Mesenchymal stem cell (in vitro differentiated cells and primary cell): ENCODE results near the gene STARD3.
A peak's percentile ranks its signal among the peaks of the same experiment; 100 is the strongest.

Experiments used
- DNase-seq: peaks from one replicate; pipeline ENCODE4 v3.0.0-alpha.2; 2013
- H2AFZ ChIP-seq: one replicate; pipeline ENCODE4 v1.6.1; 2013; ENCODE audit warnings: low read depth, mild to moderate bottlenecking, control low read depth, inconsistent platforms, low read length, moderate library complexity
- H2AK5ac ChIP-seq: 2 replicates; pipeline ENCODE4 v1.6.1; 2013; ENCODE audit warnings: low read length, moderate library complexity, mild to moderate bottlenecking, inconsistent platforms; ENCODE audit not compliant: severe bottlenecking
- H2BK120ac ChIP-seq: one replicate; pipeline ENCODE4 v1.6.1; 2013; ENCODE audit warnings: low read depth, mild to moderate bottlenecking, inconsistent platforms, low read length, moderate library complexity
- H2BK12ac ChIP-seq, 2 experiments: one replicate each; pipeline ENCODE4 v1.6.1; 2013; ENCODE audit warnings: inconsistent platforms in 2 of 2, low read length in 2 of 2, mild to moderate bottlenecking in 2 of 2, moderate library complexity in 2 of 2, control low read depth in 1 of 2
- H2BK15ac ChIP-seq: one replicate; pipeline ENCODE4 v1.6.1; 2013; ENCODE audit warnings: mild to moderate bottlenecking, low read depth, inconsistent platforms; ENCODE audit not compliant: poor library complexity, severe bottlenecking
- H2BK5ac ChIP-seq: 2 replicates; pipeline ENCODE4 v1.6.1; 2013; ENCODE audit warnings: low read depth, mild to moderate bottlenecking, low read length, control low read depth, inconsistent platforms; ENCODE audit not compliant: poor library complexity, severe bottlenecking
- H3K14ac ChIP-seq, 2 experiments: one replicate each; pipeline ENCODE4 v1.6.1; 2013; ENCODE audit warnings: inconsistent platforms in 2 of 2, low read length in 2 of 2, control low read depth in 1 of 2, mild to moderate bottlenecking in 1 of 2, moderate library complexity in 1 of 2
- H3K18ac ChIP-seq, 2 experiments: one replicate each; pipeline ENCODE4 v1.6.1; 2013; ENCODE audit warnings: inconsistent platforms in 2 of 2, low read length in 2 of 2, control low read depth in 1 of 2, low read depth in 1 of 2, mild to moderate bottlenecking in 1 of 2
- H3K23ac ChIP-seq, 2 experiments: one replicate each; pipeline ENCODE4 v1.6.1; 2013; ENCODE audit warnings: inconsistent platforms in 2 of 2, low read length in 2 of 2, mild to moderate bottlenecking in 2 of 2, moderate library complexity in 2 of 2, control low read depth in 1 of 2
- H3K27ac ChIP-seq: 2 replicates; pipeline ENCODE4 v1.5.1; 2013; ENCODE audit warnings: mild to moderate bottlenecking, moderate library complexity, low read length, control low read depth, inconsistent platforms; ENCODE audit not compliant: poor library complexity, severe bottlenecking
- H3K27me3 ChIP-seq, 2 experiments: 2 replicates each; pipeline versions ENCODE4 v1.6.1 to v1.7.0; 2013; ENCODE audit warnings: low read length in 2 of 2, mild to moderate bottlenecking in 2 of 2, moderate library complexity in 2 of 2, control low read depth in 1 of 2, inconsistent platforms in 1 of 2; ENCODE audit not compliant: control insufficient read depth in 1 of 2, insufficient read depth in 1 of 2
- H3K36me3 ChIP-seq, 2 experiments: 2 replicates each; pipeline versions ENCODE4 v1.6.1 to v1.7.0; 2013; ENCODE audit warnings: low read length in 2 of 2, control low read depth in 1 of 2, inconsistent platforms in 1 of 2, low read depth in 1 of 2, mild to moderate bottlenecking in 1 of 2; ENCODE audit not compliant: insufficient read depth in 2 of 2, control insufficient read depth in 1 of 2
- H3K4ac ChIP-seq, 2 experiments: one replicate each; pipeline ENCODE4 v1.6.1; 2013; ENCODE audit warnings: inconsistent platforms in 2 of 2, low read length in 2 of 2, mild to moderate bottlenecking in 2 of 2, moderate library complexity in 2 of 2, control low read depth in 1 of 2, low read depth in 1 of 2
- H3K4me1 ChIP-seq: 2 replicates; pipeline ENCODE4 v1.6.1; 2013; ENCODE audit warnings: low read depth, low read length, control low read depth; ENCODE audit not compliant: control insufficient read depth, insufficient read depth
- H3K4me2 ChIP-seq: 2 replicates; pipeline ENCODE4 v1.6.1; 2013; ENCODE audit warnings: low read length, mild to moderate bottlenecking, inconsistent platforms; ENCODE audit not compliant: poor library complexity, severe bottlenecking
- H3K4me3 ChIP-seq, 2 experiments: 2 replicates each; pipeline versions ENCODE4 v1.5.1 to v1.7.0; 2013; ENCODE audit warnings: low read length in 2 of 2, mild to moderate bottlenecking in 2 of 2, control low read depth in 1 of 2, low read depth in 1 of 2; ENCODE audit not compliant: insufficient read depth in 1 of 2
- H3K79me1 ChIP-seq: replicated peaks from 2 replicates; pipeline ENCODE4 v1.6.1; 2013; ENCODE audit warnings: mild to moderate bottlenecking, control low read depth, low read length, inconsistent platforms; ENCODE audit not compliant: poor library complexity, severe bottlenecking
- H3K9ac ChIP-seq: 2 replicates; pipeline ENCODE4 v1.7.0; 2013; ENCODE audit warnings: mild to moderate bottlenecking, low read length, moderate library complexity
- H3K9me3 ChIP-seq: 2 replicates; pipeline ENCODE4 v1.7.0; 2013; ENCODE audit warnings: mild to moderate bottlenecking, low read length; ENCODE audit not compliant: control insufficient read depth
- H4K8ac ChIP-seq: one replicate; pipeline ENCODE4 v1.6.1; 2013; ENCODE audit warnings: inconsistent platforms, mild to moderate bottlenecking, low read length, moderate library complexity
- H4K91ac ChIP-seq: one replicate; pipeline ENCODE4 v1.6.1; 2013; ENCODE audit warnings: mild to moderate bottlenecking, low read length, inconsistent platforms
- WGBS: methylation state at CpG from one replicate; pipeline ENCODE4 v1.1.7; 2013; ENCODE audit warnings: mixed read lengths; 5-methylcytosine and 5-hydroxymethylcytosine counted together

Gene STARD3

GRCh38 chr17:39639566-39640458 lies 2.9 kb downstream of the STARD3 start:
- Histone ChIP-seq H4K8ac (no peak overlapping the region), H3K23ac (no peak overlapping the region), H3K14ac (no peak overlapping the region), H3K4me3 (no peak overlapping the region), H2AK5ac (peak overlapping the region; percentile 30), H2BK5ac (no peak overlapping the region), H2BK120ac (no peak overlapping the region), H3K9ac (no peak overlapping the region), H3K27me3 (no peaks in the 10 kb centered on the region), H4K91ac (no peak overlapping the region), H2AFZ (no peak overlapping the region), H2BK12ac (no peak overlapping the region), H3K4ac (no peak overlapping the region), H3K36me3 (peaks cover 0 to 7% of the 10 kb centered on the region in 2 experiments), H3K18ac (no peak overlapping the region), H3K4me2 (no peak overlapping the region), H2BK15ac (no peak overlapping the region), H3K79me1 (peaks cover 32% of the 10 kb centered on the region), H3K9me3 (no peaks in the 10 kb centered on the region), H3K27ac (no peak overlapping the region), H3K4me1 (peaks cover 54% of the 10 kb centered on the region)
- DNase-seq = peak; percentile 48
- 87% methylated on average over 11 of the region's 11 CpGs for WGBS

GRCh38 chr17:39640591-39641031 lies 3.7 kb downstream of the STARD3 start:
- Histone ChIP-seq H2BK12ac (no peak overlapping the region), H4K8ac (no peak overlapping the region), H3K4me2 (no peak overlapping the region), H3K23ac (no peak overlapping the region), H3K36me3 (peaks cover 0 to 7% of the 10 kb centered on the region in 2 experiments), H3K4ac (peak overlapping the region in 1 of 2 experiments; percentile 44), H3K27ac (no peak overlapping the region), H4K91ac (no peak overlapping the region), H3K9ac (no peak overlapping the region), H2AK5ac (peak overlapping the region; percentile 24), H2BK5ac (no peak overlapping the region), H3K27me3 (no peaks in the 10 kb centered on the region), H3K18ac (peak overlapping the region in 1 of 2 experiments; percentile 48), H2BK120ac (no peak overlapping the region), H3K9me3 (no peaks in the 10 kb centered on the region), H3K14ac (peak overlapping the region in 1 of 2 experiments; percentile 51), H3K4me1 (peaks cover 57% of the 10 kb centered on the region), H2AFZ (no peak overlapping the region), H3K79me1 (peaks cover 36% of the 10 kb centered on the region), H3K4me3 (no peak overlapping the region), H2BK15ac (no peak overlapping the region)
- DNase-seq = peak; percentile 55
- WGBS = 59% methylated on average over 4 of the region's 4 CpGs

GRCh38 chr17:39641097-39641496 lies 4.2 kb downstream of the STARD3 start:
- no peak overlapping the region for H3K9ac ChIP-seq
- WGBS = 97% methylated on average over 4 of the region's 4 CpGs
- no peak overlapping the region for H3K4ac ChIP-seq
- peaks cover 0 to 7% of the 10 kb centered on the region in 2 experiments for H3K36me3 ChIP-seq
- peaks cover 36% of the 10 kb centered on the region for H3K79me1 ChIP-seq
- no peak overlapping the region for H2BK12ac ChIP-seq
- H3K18ac ChIP-seq = no peak overlapping the region
- H3K4me3 ChIP-seq = no peak overlapping the region
- H3K14ac ChIP-seq = no peak overlapping the region
- no peak overlapping the region for H3K27ac ChIP-seq
- no peak overlapping the region for H4K91ac ChIP-seq
- no peak overlapping the region for H2BK120ac ChIP-seq
- peak overlapping the region; percentile 24 for H2AK5ac ChIP-seq
- no peak overlapping the region for H4K8ac ChIP-seq
- H2AFZ ChIP-seq = no peak overlapping the region
- DNase-seq = no peak
- H2BK15ac ChIP-seq = no peak overlapping the region
- no peaks in the 10 kb centered on the region for H3K27me3 ChIP-seq
- no peak overlapping the region for H3K4me2 ChIP-seq
- no peaks in the 10 kb centered on the region for H3K9me3 ChIP-seq
- H3K23ac ChIP-seq = no peak overlapping the region
- no peak overlapping the region for H2BK5ac ChIP-seq
- H3K4me1 ChIP-seq = peaks cover 56% of the 10 kb centered on the region

DNA sequence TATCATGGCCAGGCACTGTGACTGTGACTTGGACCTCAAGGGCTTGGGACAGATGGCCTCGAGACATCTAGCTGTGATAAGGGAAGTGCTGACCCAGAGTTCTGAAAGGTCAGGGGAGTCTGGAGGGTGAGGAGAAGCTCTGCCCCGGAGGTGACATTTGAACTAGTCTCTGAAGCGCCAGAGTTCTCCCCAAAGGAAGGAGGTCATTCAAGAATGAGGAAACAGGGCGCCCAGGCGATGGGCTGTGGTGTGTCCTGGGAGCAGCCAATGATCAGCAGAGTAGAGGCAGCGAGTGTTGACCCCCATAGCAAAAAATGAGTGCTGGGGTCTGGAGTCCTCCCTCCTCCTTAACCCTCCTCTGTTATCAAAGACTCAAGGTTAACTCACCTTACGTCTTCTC lies 4.9 kb downstream of the STARD3 start:
- Histone ChIP-seq H2AFZ (no peak overlapping the region), H3K79me1 (peaks cover 39% of the 10 kb centered on the region)

More for the DNA sequence above, 4.9 kb downstream of the STARD3 start:
- Histone ChIP-seq H3K4me3 (no peak overlapping the region), H3K14ac (no peak overlapping the region), H3K27me3 (no peaks in the 10 kb centered on the region), H2AK5ac (no peak overlapping the region), H4K91ac (no peak overlapping the region), H3K9me3 (no peaks in the 10 kb centered on the region), H2BK120ac (no peak overlapping the region), H3K27ac (no peak overlapping the region), H3K18ac (no peak overlapping the region), H3K9ac (no peak overlapping the region), H4K8ac (no peak overlapping the region), H2BK15ac (no peak overlapping the region), H3K36me3 (peaks cover 3 to 13% of the 10 kb centered on the region in 2 experiments), H2BK12ac (no peak overlapping the region), H3K23ac (no peak overlapping the region), H3K4ac (no peak overlapping the region), H3K4me1 (peaks cover 54% of the 10 kb centered on the region), H2BK5ac (no peak overlapping the region), H3K4me2 (no peak overlapping the region)
- 91% methylated on average over 4 of the region's 7 CpGs for WGBS
- DNase-seq = no peak
